Brain microvascular endothelial cell (primary cell): ENCODE results near the gene LRRC38.

Source experiments
- DNase-seq: peaks from one replicate; pipeline ENCODE4 v3.0.0-alpha.2; 2020
- H3K27ac ChIP-seq: fragments of 250-450 bp; sonication (Bioruptor Pico); 2 replicates; pipeline ENCODE4 v1.5.1; 2020; ENCODE audit warnings: mild to moderate bottlenecking, moderate library complexity
- H3K27me3 ChIP-seq: fragments of 250-450 bp; sonication (Bioruptor Pico); replicated peaks from 2 replicates; pipeline ENCODE4 v1.5.1; 2020; ENCODE audit warnings: mild to moderate bottlenecking
- H3K36me3 ChIP-seq: fragments of 250-450 bp; sonication (Bioruptor Pico); replicated peaks from 2 replicates; pipeline ENCODE4 v1.5.1; 2020; ENCODE audit warnings: mild to moderate bottlenecking
- H3K4me3 ChIP-seq: 2 replicates; pipeline ENCODE4 v1.5.1; 2011; ENCODE audit warnings: low read depth, mild to moderate bottlenecking, control low read depth, low read length, moderate library complexity
- CTCF ChIP-seq: IDR thresholded peaks from 2 replicates; pipeline ENCODE4 v1.5.1; 2011; ENCODE audit warnings: low read depth, mild to moderate bottlenecking, moderate library complexity, low read length, control low read depth, inconsistent platforms; ENCODE audit errors: missing control alignments
- in situ Hi-C: cut with HindIII; loops from 2 replicates; pipeline ENCODE4 v1.10.0; 2017; ENCODE audit warnings: low sequenced_read_pairs, low pct_ligation_motif_present

Gene LRRC38

GRCh38 chr1:13528320-13528719 lies 14.5 kb upstream of the LRRC38 start:
- no peak for TF ChIP-seq CTCF
- Histone ChIP-seq H3K27ac (no peak overlapping the region), H3K27me3 (no peaks in the 10 kb centered on the region), H3K4me3 (no peak overlapping the region), H3K36me3 (no peaks in the 10 kb centered on the region)
- no peak for DNase-seq
- in situ Hi-C loops: no loop called here

- Histone ChIP-seq H3K27me3 (no peaks in the 10 kb centered on the region), H3K36me3 (no peaks in the 10 kb centered on the region), H3K4me3 (no peak overlapping the region), H3K27ac (no peak overlapping the region)
- no peak for TF ChIP-seq CTCF
- no peak for DNase-seq
- in situ Hi-C loops: no loop called here
Measured at GRCh38 chr1:13523780-13524477, 10.1 kb upstream of the LRRC38 start.

- in situ Hi-C loops: no loop called here
Measured at GRCh38 chr1:13520985-13521384, 7.2 kb upstream of the LRRC38 start.

GRCh38 chr1:13517193-13517812 lies 3.5 kb upstream of the LRRC38 start:
- H3K36me3 ChIP-seq: no peaks in the 10 kb centered on the region
- no peak overlapping the region for H3K4me3 ChIP-seq
- in situ Hi-C loops: no loop called here
- no peak overlapping the region for H3K27ac ChIP-seq
- peaks cover 5% of the 10 kb centered on the region for H3K27me3 ChIP-seq
- DNase-seq: no peak
- no peak for TF ChIP-seq CTCF

More at GRCh38 chr1:13520985-13521384, 7.2 kb upstream of the LRRC38 start:
- DNase-seq: no peak
- Histone ChIP-seq H3K36me3 (no peaks in the 10 kb centered on the region), H3K4me3 (no peak overlapping the region), H3K27ac (no peak overlapping the region), H3K27me3 (no peaks in the 10 kb centered on the region)
- no peak for TF ChIP-seq CTCF

- DNase-seq: no peak
- no peak overlapping the region for H3K4me3 ChIP-seq
- no peak for TF ChIP-seq CTCF
- H3K27ac ChIP-seq: no peak overlapping the region
- peaks cover 5% of the 10 kb centered on the region for H3K27me3 ChIP-seq
- in situ Hi-C loops: no loop called here
- no peaks in the 10 kb centered on the region for H3K36me3 ChIP-seq
Measured at GRCh38 chr1:13516606-13517005, 2.8 kb upstream of the LRRC38 start.

GRCh38 chr1:13514821-13515220 lies 1.0 kb upstream of the LRRC38 start:
- Histone ChIP-seq H3K36me3 (no peaks in the 10 kb centered on the region), H3K27ac (no peak overlapping the region), H3K4me3 (no peak overlapping the region), H3K27me3 (peaks cover 5% of the 10 kb centered on the region)
- DNase-seq: no peak
- in situ Hi-C loops: no loop called here
- no peak for TF ChIP-seq CTCF
